GM18870 (cell line): ENCODE measurements around the gene OTOGL.

Source experiments
- ATAC-seq: cut with Tn5 transposase; IDR thresholded peaks from one replicate; pipeline ENCODE4 v1.9.1; 2021; ENCODE audit warnings: moderate library complexity; ENCODE audit not compliant: unreplicated experiment

OTOGL gene

GRCh38 chr12:80176706-80177105 lies 77.4 kb downstream of the OTOGL start:
- ATAC-seq, result no peak

GRCh38 chr12:80178846-80179245 lies 79.5 kb downstream of the OTOGL start:
- peak; percentile 95 for ATAC-seq

- ATAC-seq, result no peak
Observed at GRCh38 chr12:80183939-80184338, 84.6 kb downstream of the OTOGL start.

GRCh38 chr12:80184926-80185325 lies 85.6 kb downstream of the OTOGL start:
- no peak for ATAC-seq

- ATAC-seq, result peak; percentile 54
Observed at GRCh38 chr12:80186727-80187217, 87.4 kb downstream of the OTOGL start.

- peak; percentile 63 for ATAC-seq
Observed at GRCh38 chr12:80187660-80188090, 88.3 kb downstream of the OTOGL start.

- ATAC-seq, result no peak
Observed at GRCh38 chr12:80188576-80188975, 89.2 kb downstream of the OTOGL start.

DNA sequence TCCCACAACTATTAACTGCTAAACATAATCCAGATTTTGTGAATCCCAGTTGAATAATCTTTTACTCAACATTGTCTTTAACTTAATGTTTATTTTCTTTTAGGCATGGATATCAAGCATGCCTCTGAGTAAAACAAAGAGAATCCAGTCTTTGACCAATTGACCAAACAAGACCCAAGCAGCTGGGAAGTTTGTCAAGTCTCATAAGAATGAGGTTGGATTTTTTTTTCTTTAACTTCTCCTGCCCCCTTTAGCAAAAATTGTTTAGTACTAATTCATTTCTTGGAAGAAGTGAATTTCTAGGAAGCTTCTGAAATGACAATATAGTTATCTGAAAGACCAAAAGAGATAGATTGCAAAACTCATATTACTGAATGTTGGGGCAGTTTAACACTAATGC lies 89.9 kb downstream of the OTOGL start:
- ATAC-seq, result no peak

DNA sequence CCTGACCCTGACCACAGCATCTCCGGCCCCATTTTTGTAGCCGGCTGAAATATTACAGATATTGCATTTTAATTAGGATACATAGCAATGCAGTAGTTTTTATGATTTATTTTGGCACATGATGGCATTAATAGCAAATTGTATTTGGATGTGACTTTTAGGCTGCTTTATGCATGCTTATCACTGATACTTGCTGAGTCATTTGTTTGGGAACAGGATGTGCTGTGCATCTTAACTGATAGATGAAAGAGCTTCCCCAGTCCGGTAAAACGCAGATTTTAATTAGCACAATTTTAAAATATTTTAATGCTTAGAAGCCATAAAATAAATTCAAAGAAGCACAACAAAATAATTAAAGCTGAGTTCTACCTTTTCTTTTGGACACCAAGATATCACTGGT lies 90.7 kb downstream of the OTOGL start:
- no peak for ATAC-seq

GRCh38 chr12:80192087-80192486 lies 92.8 kb downstream of the OTOGL start:
- ATAC-seq, result no peak

- ATAC-seq, result no peak
Observed at GRCh38 chr12:80193865-80194264, 94.5 kb downstream of the OTOGL start.

- peak; percentile 47 for ATAC-seq
Observed at GRCh38 chr12:80195074-80195726, 95.9 kb downstream of the OTOGL start.

DNA sequence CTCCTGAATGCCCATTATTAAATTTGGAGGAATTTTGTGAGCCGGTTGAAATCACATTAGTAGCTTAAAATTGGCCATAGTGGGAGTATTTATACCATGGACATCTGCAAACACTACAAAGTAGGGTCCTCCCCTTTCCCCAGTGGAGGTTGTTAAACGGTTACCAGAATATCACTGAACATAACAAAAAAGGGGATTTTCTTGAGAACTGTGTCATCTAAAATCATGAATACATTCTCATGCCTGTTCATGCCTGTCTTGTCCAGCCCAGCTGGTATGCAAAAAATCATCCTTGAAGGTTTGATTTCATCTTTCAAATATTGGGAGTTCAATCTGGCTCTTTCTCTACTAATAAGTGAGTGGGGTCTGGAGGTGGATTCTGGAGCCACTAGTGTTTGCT lies 96.4 kb downstream of the OTOGL start:
- ATAC-seq, result no peak

DNA sequence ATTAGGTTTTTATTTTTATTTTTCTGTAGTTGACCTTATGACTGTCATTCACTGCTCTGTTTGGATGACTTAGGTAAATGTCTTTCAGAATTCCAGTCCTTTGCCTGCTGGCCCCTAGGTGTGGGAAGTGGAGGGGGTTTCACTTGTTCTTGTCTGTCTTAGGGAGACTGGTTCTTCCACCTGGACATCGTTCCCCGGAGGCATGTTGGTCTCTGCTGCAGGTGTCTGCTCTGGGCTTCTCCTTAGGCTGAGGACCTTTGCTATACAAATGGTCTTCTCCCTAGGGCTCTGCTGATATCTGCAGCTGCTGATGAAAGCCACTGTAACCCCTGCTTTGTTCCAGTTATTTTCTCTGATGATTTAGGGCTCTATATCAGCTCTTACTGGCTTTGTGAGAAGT lies 97.1 kb downstream of the OTOGL start:
- ATAC-seq, result no peak

DNA sequence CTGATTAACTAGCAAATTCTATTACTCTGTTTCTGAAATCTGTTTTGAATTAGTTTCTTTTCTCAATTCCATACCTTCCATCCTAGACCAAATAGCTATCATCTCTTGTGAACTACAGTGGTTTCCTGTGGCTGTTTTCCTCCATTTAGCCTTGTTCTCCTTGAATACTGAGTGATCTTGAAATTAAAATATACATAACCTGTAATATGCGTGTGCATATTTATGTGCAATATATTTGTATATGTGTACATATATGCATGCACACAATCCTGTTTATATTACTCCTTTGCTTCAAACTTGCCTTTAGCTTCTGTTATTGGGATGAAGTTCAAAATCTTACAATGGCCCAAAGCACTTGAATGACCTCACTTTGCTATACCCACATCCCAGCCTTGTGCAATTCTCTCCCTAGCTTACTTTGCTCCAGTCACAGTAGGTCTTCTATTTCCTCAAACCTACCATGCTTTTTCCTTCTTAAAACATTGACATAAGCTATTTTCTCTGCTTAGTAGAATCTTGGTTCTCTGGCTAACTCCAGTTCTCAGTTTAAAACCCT lies 99.5 kb downstream of the OTOGL start:
- no peak for ATAC-seq

DNA sequence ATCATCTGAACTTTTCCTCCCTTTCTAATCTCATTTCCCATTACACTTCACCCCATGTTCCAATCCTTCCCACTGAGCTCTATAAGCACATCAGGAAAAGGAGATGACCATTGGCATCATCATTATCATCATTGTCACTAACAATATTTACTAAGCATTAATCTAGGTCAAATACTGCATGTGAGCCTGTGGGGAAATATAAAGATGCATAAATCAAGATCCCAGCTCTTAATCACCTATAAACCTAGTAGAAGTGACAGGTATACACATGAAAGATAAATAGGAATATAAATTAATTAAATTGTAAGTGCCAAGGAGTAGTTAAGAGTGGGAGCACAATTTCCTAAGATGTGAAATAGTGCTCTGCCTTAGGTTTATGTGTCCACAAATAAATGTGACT lies 100.6 kb downstream of the OTOGL start:
- ATAC-seq, result no peak

DNA sequence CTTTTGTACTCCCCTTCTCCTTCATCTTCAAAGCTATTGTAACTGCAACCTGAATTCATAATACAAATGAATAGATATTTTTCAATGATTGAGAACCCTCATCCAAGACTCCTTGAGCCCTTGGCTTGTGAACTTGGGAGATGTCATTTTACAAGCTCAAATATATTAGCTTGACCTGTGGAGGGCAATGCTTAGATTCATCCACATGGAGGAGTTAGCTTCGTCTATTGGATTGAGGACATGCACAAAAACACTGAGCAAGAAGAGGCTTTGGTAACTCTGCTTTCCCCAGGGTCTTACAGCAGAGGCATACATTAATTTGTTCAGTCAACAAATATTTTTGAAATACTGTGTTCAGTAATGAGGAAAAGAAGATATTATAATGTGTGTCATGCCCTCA lies 101.1 kb downstream of the OTOGL start:
- no peak for ATAC-seq

DNA sequence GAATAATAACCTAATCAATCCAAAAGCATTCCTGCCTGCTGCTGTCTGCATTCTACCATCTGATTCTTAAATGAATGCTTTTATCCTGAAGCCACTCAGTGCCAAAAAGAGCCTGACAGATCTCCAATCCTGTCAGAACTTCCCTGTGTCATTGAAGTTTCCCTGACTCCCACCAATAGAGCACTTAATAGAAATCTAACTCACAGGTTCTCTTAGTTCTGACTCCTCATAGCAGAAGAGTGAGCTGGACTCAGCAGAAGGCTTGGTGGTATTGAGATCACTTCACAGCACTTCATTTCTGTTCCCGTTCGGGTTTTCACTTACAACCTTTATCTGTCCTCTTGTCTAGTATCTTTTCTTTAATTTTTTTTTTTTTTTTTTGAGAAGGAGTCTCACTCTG lies 102.6 kb downstream of the OTOGL start:
- no peak for ATAC-seq

GRCh38 chr12:80205960-80206359 lies 106.6 kb downstream of the OTOGL start:
- ATAC-seq, result no peak

GRCh38 chr12:80208071-80208470 lies 108.7 kb downstream of the OTOGL start:
- ATAC-seq, result no peak

- no peak for ATAC-seq
Observed at GRCh38 chr12:80211671-80212070, 112.3 kb downstream of the OTOGL start.

- no peak for ATAC-seq
Observed at GRCh38 chr12:80212938-80213645, 113.8 kb downstream of the OTOGL start.
